ENCODE measurements around the gene SPAG16. TPM values are rescaled to one million over a fixed set of nuclear protein-coding genes. Genes with fewer than 3 reads are reported as not detected.

SPAG16 gene
- total RNA-seq, 4 donors from 2014 or later = 25.6 to 37.5 (median 26.3) TPM

DNA sequence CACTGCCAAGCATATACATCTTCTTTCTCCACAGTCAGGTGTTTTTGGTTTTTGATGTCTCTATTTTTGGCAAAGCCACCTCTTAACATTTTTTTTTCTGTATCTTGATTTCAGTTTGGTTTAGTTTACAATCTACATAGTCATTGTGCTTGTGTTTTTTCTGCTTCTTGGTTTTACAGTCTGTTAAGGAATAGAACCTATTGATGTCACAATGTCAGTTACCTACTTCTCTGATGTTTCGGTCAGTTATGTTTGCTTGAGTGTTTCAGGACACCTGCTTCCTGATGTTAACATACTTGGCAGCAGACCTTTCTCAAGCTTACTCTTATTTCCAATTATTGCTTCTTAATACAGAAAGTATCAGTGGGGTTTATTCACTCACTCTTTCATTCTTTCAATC is 253.3 kb downstream of the SPAG16 start:
- no peak overlapping the region for H3K4me3 ChIP-seq (ENCODE audit: low read depth, poor library complexity, severe bottlenecking)
- 80 to 90% methylated on average over 1 of the region's 1 CpG for WGBS, 2 donors
- intact Hi-C loops (cut with DNase I; ENCODE audit: low total_unique reads) = no loop called here
- TF ChIP-seq, protein P1, sequence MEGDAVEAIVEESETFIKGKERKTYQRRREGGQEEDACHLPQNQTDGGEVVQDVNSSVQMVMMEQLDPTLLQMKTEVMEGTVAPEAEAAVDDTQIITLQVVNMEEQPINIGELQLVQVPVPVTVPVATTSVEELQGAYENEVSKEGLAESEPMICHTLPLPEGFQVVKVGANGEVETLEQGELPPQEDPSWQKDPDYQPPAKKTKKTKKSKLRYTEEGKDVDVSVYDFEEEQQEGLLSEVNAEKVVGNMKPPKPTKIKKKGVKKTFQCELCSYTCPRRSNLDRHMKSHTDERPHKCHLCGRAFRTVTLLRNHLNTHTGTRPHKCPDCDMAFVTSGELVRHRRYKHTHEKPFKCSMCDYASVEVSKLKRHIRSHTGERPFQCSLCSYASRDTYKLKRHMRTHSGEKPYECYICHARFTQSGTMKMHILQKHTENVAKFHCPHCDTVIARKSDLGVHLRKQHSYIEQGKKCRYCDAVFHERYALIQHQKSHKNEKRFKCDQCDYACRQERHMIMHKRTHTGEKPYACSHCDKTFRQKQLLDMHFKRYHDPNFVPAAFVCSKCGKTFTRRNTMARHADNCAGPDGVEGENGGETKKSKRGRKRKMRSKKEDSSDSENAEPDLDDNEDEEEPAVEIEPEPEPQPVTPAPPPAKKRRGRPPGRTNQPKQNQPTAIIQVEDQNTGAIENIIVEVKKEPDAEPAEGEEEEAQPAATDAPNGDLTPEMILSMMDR (IDR thresholded peaks at IDR 0.05) = no peak
- TF ChIP-seq POLR2A (IDR thresholded peaks at IDR 0.05) = no peak
- DNase-seq (ENCODE audit: low spot score in 2 of 2) = no peak

DNA sequence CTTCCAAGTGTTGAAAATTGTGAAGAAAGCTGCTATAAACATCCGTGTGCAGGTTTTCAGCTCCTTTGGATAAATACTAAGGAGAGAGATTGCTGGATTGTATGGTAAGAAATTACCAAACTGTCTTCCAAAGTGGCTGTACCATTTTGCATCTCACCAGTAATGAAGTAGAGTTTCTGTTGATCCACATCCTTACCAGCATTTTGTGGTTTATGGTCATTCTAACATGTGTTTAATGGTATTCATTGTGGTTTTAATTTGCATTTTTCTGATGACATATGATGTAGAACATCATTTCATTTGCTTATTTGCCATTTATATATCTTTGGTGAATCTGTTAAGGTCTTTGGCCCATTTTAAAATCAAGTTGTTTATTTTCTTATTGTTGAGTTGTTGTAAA is 260.7 kb downstream of the SPAG16 start:
- intact Hi-C loops (cut with DNase I; ENCODE audit: low total_unique reads) = no loop called here
- no peak for DNase-seq (ENCODE audit: low spot score in 2 of 2)
- no peak overlapping the region for H3K4me3 ChIP-seq (ENCODE audit: low read depth, poor library complexity, severe bottlenecking)
- no peak for TF ChIP-seq POLR2A (IDR thresholded peaks at IDR 0.05)
- TF ChIP-seq, protein P1 (IDR thresholded peaks at IDR 0.05) = no peak
- WGBS, 2 donors = 79 to 87% methylated on average over 1 of the region's 1 CpG

DNA sequence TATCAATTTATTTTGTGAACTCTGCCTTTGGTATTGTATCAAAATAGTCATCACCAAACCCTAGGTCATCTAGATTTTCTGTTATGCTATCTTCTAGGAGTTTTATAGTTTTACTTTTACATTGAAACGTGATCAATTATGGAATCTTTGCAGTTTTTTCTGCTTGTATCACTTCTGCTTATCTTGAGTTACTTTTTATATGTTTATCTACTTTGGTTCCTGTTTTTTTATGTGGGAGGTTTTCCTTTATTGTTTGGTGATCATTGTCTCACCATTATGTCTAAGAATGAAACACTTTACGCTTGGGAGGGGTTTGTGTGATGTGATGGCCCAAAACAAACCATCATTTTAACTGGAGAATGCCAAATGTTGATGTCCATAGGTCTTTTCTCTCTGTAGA is 261.2 kb downstream of the SPAG16 start:
- intact Hi-C loops (cut with DNase I; ENCODE audit: low total_unique reads) = no loop called here
- DNase-seq (ENCODE audit: low spot score in 2 of 2) = no peak
- 54 to 58% methylated on average over 2 of the region's 2 CpGs for WGBS, 2 donors
- no peak for TF ChIP-seq POLR2A (IDR thresholded peaks at IDR 0.05)
- TF ChIP-seq, protein P1 (IDR thresholded peaks at IDR 0.05) = no peak
- H3K4me3 ChIP-seq (ENCODE audit: low read depth, poor library complexity, severe bottlenecking) = no peak overlapping the region

DNA sequence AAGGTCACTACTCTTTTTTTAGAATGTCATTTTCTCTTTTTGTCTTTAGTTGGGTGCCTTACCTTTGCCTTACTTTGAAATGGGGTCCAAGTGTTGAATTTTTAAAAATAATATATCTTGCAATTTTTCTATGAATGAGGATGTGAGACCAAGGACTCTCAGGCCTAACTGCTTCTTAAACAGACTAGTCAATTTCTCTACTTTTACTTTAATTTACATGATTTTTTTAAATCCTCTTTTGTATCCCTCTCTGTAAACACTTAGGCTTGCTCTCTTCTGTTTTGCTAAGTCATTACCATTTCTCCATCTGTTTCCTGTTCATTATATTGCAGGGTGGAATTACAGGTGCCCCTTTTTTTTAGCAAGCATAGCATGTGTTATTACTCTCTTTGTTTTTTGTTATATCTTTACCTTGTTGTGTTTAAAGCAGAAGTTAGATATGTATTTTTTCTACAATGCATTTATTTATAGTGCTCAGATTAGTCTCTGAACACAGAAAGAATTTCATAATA is 261.8 kb downstream of the SPAG16 start:
- no peak overlapping the region for H3K4me3 ChIP-seq (ENCODE audit: low read depth, poor library complexity, severe bottlenecking)
- intact Hi-C loops (cut with DNase I; ENCODE audit: low total_unique reads) = no loop called here
- DNase-seq (ENCODE audit: low spot score in 2 of 2) = no peak
- TF ChIP-seq POLR2A (IDR thresholded peaks at IDR 0.05) = no peak
- TF ChIP-seq, protein P1 (IDR thresholded peaks at IDR 0.05) = no peak

DNA sequence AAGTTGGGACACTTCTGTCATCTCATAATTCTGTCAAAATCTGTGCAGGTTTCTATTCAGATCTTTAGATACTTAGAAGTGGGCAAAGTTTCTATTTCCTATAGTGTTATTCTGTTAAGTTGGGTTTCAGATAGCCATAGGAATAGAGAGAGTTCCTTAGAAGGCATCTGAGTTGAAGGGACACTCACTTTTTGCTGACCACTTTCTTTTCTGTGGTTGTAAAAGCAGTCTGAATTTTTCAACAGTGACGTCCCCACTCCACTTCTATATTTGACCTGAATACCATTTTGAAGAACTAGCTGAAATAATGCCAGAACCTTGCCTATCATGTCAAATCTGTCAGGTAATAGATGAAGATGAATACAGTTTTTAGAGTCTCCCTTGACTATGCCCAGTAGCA is 267.3 kb downstream of the SPAG16 start:
- intact Hi-C loops (cut with DNase I; ENCODE audit: low total_unique reads) = no loop called here
- TF ChIP-seq, protein P1 (IDR thresholded peaks at IDR 0.05) = no peak
- TF ChIP-seq POLR2A (IDR thresholded peaks at IDR 0.05) = no peak
- no peak for DNase-seq (ENCODE audit: low spot score in 2 of 2)
- no peak overlapping the region for H3K4me3 ChIP-seq (ENCODE audit: low read depth, poor library complexity, severe bottlenecking)
- 63 to 71% methylated on average over 1 of the region's 1 CpG for WGBS, 2 donors

DNA sequence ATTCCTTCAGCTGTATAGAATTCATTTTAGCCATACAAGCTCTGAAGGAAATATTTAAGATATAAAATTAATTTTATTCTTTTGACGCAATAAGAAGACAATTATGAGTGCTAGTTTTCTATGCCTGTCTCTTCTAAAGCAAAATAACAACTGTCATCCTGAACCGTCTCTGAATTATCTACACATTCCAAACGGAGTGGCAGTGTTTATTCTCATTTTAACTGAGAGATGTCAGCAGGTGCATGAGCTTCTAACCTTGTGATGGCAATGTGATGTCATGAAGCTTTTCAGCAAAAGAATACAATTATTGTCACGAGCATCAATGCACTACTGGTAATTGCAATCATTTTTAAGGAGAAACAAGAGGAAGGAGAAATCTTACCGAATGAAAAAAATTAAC is 274.8 kb downstream of the SPAG16 start:
- DNase-seq (ENCODE audit: low spot score in 2 of 2) = no peak
- WGBS, 2 donors = 75 to 78% methylated on average over 5 of the region's 5 CpGs
- no peak for TF ChIP-seq POLR2A (IDR thresholded peaks at IDR 0.05)
- TF ChIP-seq, protein P1 (IDR thresholded peaks at IDR 0.05) = no peak
- no peak overlapping the region for H3K4me3 ChIP-seq (ENCODE audit: low read depth, poor library complexity, severe bottlenecking)
- intact Hi-C loops (cut with DNase I; ENCODE audit: low total_unique reads) = no loop called here
